Testis (tissue), 2 donors: Measurements from ENCODE around the gene EIF5B.

ENCODE experiments used
- CTCF ChIP-seq, 3 experiments: fragments of 450-650 bp in 2 of 3; fragments of 200-600 bp in 1 of 3; sonication (generic) in 1 of 3; IDR thresholded peaks; one replicate each; pipeline ENCODE4 v1.5.1; 2016 to 2019; ENCODE audit warnings: antibody characterized with exemption in 3 of 3, mild to moderate bottlenecking in 2 of 3, moderate library complexity in 1 of 3
- POLR2A ChIP-seq: fragments of 450-650 bp; IDR thresholded peaks from one replicate; pipeline ENCODE4 v1.6.1; 2017; ENCODE audit warnings: antibody characterized with exemption, mild to moderate bottlenecking, moderate library complexity

DNA sequence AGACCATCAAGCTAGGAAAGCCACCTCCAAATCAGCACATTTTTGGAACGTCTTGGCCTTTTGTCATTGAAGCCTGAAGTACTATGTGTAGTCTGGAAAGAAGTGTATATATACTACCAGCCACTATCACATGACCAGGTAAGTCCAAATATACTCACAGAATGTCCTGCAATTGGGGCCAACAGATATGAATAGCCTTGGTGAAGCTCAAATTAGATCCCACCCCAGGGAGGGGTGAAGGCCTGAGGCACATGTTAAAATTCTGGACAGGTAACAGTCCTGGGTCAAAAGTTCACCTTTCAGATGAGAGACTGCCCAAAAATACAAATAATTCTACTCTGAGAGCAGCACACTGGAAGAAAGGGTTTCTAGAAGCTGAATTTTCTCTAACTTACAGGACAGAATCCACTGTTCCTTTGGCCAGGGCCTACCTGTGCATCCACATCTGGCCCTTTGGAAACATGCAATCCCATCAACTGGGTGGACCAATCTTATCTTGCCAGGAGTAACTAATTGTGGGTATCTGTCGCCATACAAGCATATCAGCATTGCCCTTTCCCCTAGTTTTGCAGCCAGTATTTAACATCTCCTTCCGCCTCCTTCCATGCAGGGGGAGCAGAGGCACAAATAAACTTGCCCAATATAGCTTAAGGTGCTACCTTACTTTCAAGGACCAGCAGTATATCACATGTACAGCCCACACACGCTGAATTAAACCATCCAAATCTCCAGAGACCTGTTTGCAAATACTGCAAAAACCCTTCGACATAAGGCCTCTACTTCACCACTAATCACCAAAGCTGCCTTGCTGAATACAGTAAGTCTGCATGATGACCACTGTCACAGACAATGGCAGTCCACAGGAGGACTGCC lies 67.8 kb downstream of the EIF5B start:
- TF ChIP-seq POLR2A (no peak), CTCF (IDR thresholded peaks at IDR 0.05) (no peak)
